HG02870 (cell line): Measurements from ENCODE around the gene MAGOHB.
A peak's percentile ranks its signal among the peaks of the same experiment; 100 is the strongest.
"Not testable (repeated sequence)": the region's sequence is repeated elsewhere in the genome, so short reads cannot be mapped to it uniquely, and the experiment has no call there.

Source experiments
- ATAC-seq: cut with Tn5 transposase; IDR thresholded peaks from one replicate; pipeline ENCODE4 v1.9.1; 2021; ENCODE audit warnings: mild to moderate bottlenecking, moderate library complexity; ENCODE audit not compliant: unreplicated experiment

The MAGOHB gene

GRCh38 chr12:10614056-10614370 lies 604 bp upstream of the MAGOHB start:
- ATAC-seq, result peak; percentile 19

DNA sequence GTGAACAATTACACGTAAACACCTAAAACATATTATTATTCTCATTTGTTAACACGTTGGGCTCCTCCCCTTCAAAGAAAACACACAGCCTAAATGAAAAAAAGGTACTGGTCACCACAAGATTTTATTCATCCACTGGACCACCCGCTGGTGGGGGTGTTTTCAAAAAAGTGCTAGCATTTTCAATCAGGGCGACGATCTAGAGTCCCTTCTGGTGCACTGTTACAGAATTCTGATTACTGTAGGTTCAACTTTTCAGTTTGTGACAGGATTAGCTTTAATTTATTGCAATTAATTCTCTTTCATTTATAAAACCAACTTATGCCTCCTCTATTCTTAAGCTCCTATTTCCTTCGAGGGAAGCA lies 443 bp downstream of the MAGOHB start:
- peak; percentile 6 for ATAC-seq

DNA sequence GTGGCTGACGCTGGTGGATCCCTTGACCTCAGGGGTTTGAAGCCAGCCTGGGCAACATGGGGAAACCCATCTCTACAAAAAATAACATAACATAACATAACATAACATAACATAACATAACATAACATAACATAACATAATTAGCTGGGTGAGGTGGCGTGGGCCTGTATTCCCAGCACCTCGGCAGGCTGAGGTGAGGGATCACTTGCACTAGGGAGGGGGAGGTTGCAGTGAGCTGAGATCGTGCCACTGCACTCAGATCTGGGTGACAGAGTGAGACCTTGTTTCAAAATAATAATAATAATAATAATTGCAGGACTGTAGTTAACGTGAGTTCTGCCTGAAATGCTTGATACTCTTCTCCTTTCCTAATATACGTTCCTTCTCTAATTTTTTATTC lies 1.3 kb downstream of the MAGOHB start:
- no peak for ATAC-seq

- not testable (repeated sequence) for ATAC-seq
Measured at GRCh38 chr12:10611258-10611657, 2.2 kb downstream of the MAGOHB start.

DNA sequence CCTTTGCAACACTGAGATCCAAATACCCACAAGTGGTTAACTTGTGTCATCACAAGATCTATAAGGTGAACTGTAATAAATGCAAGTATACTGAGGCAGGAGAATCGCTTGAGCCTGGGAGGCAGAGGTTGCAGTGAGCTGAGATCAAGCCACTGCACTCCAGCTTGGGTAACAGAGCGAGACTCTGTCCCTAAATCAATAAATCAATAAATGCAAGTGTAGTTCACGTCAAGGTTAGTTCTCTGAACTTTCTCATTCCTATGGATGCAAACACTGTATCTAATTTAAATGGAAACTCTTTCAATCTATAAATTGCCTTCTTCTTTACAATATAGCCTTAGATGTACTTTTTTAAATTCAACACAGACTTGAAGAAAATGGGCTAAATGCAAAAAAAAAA lies 3.2 kb downstream of the MAGOHB start:
- no peak for ATAC-seq

GRCh38 chr12:10607885-10608458 lies 5.4 kb downstream of the MAGOHB start:
- ATAC-seq, result no peak

DNA sequence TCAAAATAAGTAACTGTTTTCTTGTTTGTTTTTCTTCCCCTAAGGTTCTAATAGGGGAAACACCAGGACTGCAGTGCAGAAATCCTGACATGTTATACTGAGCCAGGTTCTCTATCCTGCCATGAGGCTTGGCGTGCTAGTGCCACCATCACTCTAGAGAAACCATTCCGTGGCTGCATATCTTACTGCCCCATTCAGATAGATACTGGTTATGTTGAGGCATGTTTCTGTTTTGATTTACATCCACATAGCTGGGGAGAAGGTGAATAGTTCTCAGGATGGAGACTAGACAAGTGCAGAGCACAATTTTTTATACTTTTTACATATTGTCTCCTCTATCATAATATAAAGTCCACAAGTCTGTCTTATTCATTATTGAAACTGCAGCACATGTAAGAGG lies 11.5 kb downstream of the MAGOHB start:
- no peak for ATAC-seq

DNA sequence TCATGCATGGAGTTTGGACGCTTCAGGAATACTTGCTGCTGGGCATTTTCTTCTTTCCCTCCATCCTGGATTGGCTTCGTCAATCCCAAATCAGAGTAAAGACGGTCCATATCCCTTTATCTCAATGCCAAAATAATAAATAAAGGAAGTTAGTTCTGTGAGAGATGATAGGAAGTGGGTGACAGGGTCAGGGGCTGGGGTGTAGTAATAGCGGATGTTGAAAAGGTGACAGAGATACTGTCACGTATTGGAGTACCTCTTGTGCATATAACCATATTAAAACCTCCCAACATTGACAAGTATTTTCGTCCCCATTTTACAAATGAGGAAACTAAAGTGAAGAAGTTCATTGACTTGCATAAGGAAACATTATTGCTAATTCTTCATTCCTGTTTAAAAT lies 12.4 kb downstream of the MAGOHB start:
- ATAC-seq, result no peak

GRCh38 chr12:10595881-10596280 lies 17.5 kb downstream of the MAGOHB start:
- ATAC-seq, result no peak

DNA sequence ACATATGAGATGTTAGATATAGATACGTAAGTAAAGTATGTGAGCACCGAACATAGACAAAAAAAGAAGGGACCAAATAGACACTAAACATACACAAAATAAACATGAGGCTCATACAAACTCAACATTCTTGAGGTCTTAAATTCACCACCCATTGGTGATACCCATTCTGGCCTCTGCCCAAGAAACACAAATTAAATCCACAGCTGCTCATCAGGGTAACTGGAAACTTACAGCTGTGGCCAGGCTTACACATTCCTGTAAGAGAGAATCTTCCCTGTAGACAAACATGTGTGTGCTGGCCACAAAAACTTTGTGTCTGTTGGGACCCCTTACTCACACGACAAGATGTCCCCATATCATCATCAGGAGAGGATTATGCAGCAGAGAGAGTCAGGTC lies 22.4 kb downstream of the MAGOHB start:
- no peak for ATAC-seq

GRCh38 chr12:10584415-10584814 lies 29.0 kb downstream of the MAGOHB start:
- no peak for ATAC-seq

GRCh38 chr12:10582704-10583103 lies 30.7 kb downstream of the MAGOHB start:
- ATAC-seq, result no peak

- ATAC-seq, result not testable (repeated sequence)
Measured at GRCh38 chr12:10582133-10582532, 31.3 kb downstream of the MAGOHB start.

DNA sequence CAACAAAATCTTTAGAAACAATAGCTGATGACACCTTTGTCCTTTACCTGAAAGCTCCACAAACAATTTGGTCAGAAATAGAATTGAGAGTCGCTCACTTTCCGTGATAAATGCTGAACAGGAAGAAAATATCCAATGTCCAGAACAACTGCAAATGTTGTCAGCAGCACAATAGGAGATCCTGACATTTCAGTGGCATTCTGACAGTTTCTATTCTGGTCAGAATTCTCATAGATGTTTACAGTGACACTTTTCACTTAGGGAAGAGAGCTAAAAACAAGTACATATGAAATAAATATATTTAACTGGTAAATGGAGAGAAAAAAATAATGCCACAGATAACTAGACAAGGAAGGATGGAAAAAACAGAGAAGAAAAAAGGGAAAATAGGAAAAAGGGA lies 39.1 kb downstream of the MAGOHB start:
- ATAC-seq, result no peak

DNA sequence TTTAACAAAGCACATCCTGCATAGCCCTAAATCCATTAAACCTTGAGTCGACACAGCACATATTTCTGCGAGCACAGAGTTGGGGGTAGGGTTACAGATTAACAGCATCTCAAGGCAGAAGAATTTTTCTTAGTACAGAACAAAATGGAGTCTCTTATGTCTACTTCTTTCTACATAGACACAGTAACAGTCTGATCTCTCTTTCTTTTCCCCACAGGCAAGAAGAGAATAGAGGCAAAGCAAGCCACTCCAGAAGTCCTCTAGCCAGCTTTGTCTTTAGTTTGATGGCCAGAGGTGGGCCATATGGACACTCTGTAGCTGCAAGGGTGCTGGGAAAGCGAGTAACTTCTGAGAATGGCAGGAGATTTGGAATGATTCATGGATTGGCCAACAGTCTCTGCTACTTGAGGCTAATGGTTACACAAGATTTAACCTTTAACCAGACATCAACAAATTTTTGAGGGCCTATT lies 41.4 kb downstream of the MAGOHB start:
- ATAC-seq, result not testable (repeated sequence)

DNA sequence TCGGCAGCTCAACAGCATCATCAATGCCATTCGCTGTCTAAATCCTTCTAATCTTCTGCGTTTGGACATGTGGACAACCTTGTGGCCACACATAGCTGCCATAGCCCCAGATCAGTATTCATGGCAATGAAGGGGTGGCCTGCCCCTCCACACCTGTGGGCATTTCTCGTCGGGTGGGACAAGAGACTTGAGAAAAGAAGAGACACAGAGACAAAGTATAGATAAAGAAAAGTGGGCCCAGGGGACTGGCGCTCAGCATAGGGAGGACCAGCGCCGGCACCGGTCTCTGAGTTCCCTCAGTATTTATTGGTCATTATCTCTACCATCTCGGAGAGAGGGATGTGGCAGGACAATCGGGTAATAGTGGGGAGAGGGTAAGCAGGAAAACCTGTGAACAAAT lies 42.3 kb downstream of the MAGOHB start:
- no peak for ATAC-seq

DNA sequence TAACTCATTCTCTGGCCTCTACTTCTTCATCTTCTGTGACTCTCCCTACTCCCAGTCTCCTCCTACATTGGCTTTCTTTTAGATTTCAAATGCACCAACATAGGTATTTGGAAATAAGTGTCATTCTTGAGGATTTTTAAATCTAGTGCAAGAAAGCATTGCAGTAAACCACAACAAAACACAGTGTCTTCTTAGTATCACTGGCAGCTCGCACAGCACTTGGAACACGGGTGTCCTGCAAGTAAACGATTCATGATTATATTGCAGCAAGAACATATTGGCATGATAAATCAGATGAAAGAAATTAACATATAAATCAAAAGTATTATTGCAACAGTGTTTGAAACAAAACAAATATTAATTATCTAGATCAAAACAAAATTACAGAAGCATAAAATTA lies 45.6 kb downstream of the MAGOHB start:
- ATAC-seq, result no peak

DNA sequence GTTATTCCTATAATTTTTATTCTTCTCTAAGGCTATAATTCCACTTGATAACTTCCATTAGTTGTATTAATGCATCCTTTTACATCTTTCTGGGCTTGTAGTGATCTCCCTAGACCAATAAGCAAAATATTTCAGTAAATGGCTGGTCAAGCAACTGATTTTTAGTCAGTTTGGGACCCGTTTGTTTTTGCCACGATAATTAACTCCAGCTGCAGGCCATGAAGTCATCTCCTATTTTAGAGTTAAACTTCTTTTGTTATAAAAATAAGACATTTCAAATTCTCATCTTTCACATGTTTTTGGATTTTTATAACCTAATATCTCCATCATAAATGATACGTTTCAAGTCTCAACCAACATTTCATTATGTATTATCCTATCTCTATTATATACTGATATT lies 49.4 kb downstream of the MAGOHB start:
- ATAC-seq, result no peak

DNA sequence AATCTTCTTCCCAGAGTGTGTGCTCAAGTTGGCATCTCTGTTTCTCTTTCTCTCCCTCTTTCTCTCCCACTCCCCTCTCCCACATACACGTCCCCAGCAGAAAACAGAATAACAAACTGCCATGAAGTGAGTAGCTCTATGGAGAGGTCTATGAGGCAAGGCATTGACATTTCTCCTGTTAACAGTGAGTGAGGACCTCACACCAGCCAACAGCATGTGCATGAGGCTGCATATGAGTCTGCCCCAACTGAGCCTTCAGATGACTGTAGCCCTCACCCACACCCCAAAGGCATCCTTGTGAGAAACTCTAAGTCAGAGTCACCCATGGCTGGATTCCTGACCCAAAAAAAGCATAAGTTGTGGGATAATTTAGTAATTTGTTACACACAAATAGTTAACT lies 50.4 kb downstream of the MAGOHB start:
- ATAC-seq, result no peak

- no peak for ATAC-seq
Measured at GRCh38 chr12:10562306-10562933, 51.0 kb downstream of the MAGOHB start.

GRCh38 chr12:10559244-10559643 lies 54.2 kb downstream of the MAGOHB start:
- ATAC-seq, result no peak

DNA sequence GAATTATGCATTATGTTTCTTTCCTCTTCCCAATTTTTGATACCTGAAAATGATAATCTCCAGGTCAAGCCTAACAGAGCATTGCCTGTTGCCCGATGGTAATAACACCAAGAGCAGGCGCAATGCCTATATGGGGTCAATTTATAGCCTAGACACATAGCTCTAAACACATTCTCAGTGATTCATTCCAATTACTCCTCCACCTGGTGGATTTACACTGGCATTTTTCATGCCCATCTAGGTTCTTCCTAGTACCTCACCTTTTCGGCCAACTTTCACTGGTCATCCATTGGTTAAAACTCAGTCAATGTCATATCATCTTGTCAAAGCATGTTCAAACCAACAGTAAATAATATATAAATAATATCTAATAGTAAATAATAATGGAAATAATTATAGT lies 54.6 kb downstream of the MAGOHB start:
- ATAC-seq, result no peak

GRCh38 chr12:10558301-10558700 lies 55.1 kb downstream of the MAGOHB start:
- ATAC-seq, result no peak
